Adrenal gland (tissue), 12 donors: ENCODE measurements around the gene USP50. TPM values are rescaled to one million over a fixed set of nuclear protein-coding genes. Genes with fewer than 3 reads are reported as not detected.

ENCODE experiments used
- DNase-seq, 7 donors: peaks; one replicate each; pipeline ENCODE4 v3.0.0-alpha.2; 2019 to 2020
- H3K27ac ChIP-seq, 5 donors: fragments of 200-600 bp; sonication (generic) in 4 of 5; 1 replicate in 3 of 5; 2 replicates in 2 of 5; pipeline versions ENCODE4 v1.5.1 to v1.8.0; 2016 to 2020; ENCODE audit warnings: mild to moderate bottlenecking in 1 of 5
- H3K27me3 ChIP-seq: fragments of 200-600 bp; 2 replicates; pipeline ENCODE4 v1.8.0; 2021
- H3K36me3 ChIP-seq, 2 donors: fragments of 200-600 bp; replicated peaks in 1 of 2; 1 replicate in 1 of 2; 2 replicates in 1 of 2; pipeline versions ENCODE4 v1.5.1 to v1.8.0; 2018 to 2022
- H3K4me1 ChIP-seq, 2 donors: fragments of 200-600 bp; replicated peaks in 1 of 2; 1 replicate in 1 of 2; 2 replicates in 1 of 2; pipeline versions ENCODE4 v1.5.1 to v1.8.0; 2018 to 2021
- H3K4me3 ChIP-seq, 4 donors: fragments of 200-600 bp; sonication (generic) in 3 of 4; one replicate each; pipeline ENCODE4 v1.5.1; 2016 to 2018
- H3K9me3 ChIP-seq, 3 donors: fragments of 200-600 bp; sonication (generic) in 1 of 3; replicated peaks in 1 of 3; 1 replicate in 2 of 3; 2 replicates in 1 of 3; pipeline versions ENCODE4 v1.5.1 to v1.8.0; 2016 to 2021
- CTCF ChIP-seq, 6 experiments: fragments of 450-650 bp in 4 of 6; fragments of 200-600 bp in 2 of 6; sonication (generic) in 1 of 6; IDR thresholded peaks; 1 replicate in 5 of 6; 2 replicates in 1 of 6; pipeline versions ENCODE4 v1.5.1 to v1.8.0; 2016 to 2021; ENCODE audit warnings: antibody characterized with exemption in 6 of 6, mild to moderate bottlenecking in 2 of 6, moderate library complexity in 1 of 6
- POLR2A ChIP-seq, 2 donors: fragments of 450-650 bp; IDR thresholded peaks; one replicate each; pipeline ENCODE4 v1.6.1; 2017; ENCODE audit warnings: antibody characterized with exemption in 2 of 2, mild to moderate bottlenecking in 2 of 2, moderate library complexity in 1 of 2
- WGBS, 4 donors: extraction: QIAGEN DNeasy Blood & Tissue Kit in 2 of 4; methylation state at CpG; one replicate each; pipeline versions ENCODE4 v1.1.5 to v1.1.7; 2013 to 2017; 5-methylcytosine and 5-hydroxymethylcytosine counted together
- intact Hi-C, 2 donors: fragments of 100-400 bp; cut with DNase I; formaldehyde crosslinking; loops; one replicate each; pipeline versions ENCODE4 v1.14.1 to v1.15.0; 2022 to 2023
- polyA plus RNA-seq, 3 donors: library from polyadenylated mRNA; stranded (reverse); fragments of 200-250 nt in 2 of 3; fragments of 350-450 nt in 1 of 3; fragmentation: Illumina TruSeq in 1 of 3; extraction: RNeasy Lipid Tissue Mini Kit (QIAGEN cat#74804) in 1 of 3; gene quantifications; one replicate each; pipeline ENCODE4 v1.2.3, GENCODE V29; 2013 to 2014
- total RNA-seq, 9 donors: library from RNA; depleted of rRNA in 4 of 9; stranded (reverse); fragments of >200 nt in 4 of 9; fragments of 120-200 nt in 1 of 9; fragmentation: NEBNext Ultra II Directional in 1 of 9; extraction: Animal tissue kit (Norgen Biotek cat#: 25700) in 1 of 9; gene quantifications; one replicate each; pipeline versions ENCODE4 v1.1.0 to v1.2.4, GENCODE V29; 2013 to 2023
- donor health status: healthy with polysubstance abuse.
- donor health status: Bipolar disorder and iron deficiency.
- donor health status: DM: yes; HTN: yes; CAD: no.
- donor health status: DM: no; HTN: no; CAD: no.
- donor health status: DM: no; HTN: no; CAD: no.
- donor health status: DM: yes; HTN: yes; CAD: no.

The USP50 gene
- total and polyA plus RNA-seq, 12 donors: 0.49 to 0.55 TPM; not detected in 10

- Histone ChIP-seq H3K9me3 (no peaks in the 10 kb centered on the region), H3K27me3 (no peaks in the 10 kb centered on the region), H3K27ac (no peak overlapping the region), H3K4me1 (no peaks in the 10 kb centered on the region), H3K36me3 (no peaks in the 10 kb centered on the region), H3K4me3 (no peak overlapping the region)
- TF ChIP-seq CTCF (IDR thresholded peaks at IDR 0.05) (no peak), POLR2A (IDR thresholded peaks at IDR 0.05) (no peak)
- no peak for DNase-seq
- intact Hi-C loops: no loop called here
- 65 to 72% (median 67%) methylated on average over 4 of the region's 4 CpGs for WGBS, 4 donors
Measured at GRCh38 chr15:50531766-50532165, 14.7 kb downstream of the USP50 start.

GRCh38 chr15:50531163-50531562, 15.3 kb downstream of the USP50 start:
- Histone ChIP-seq H3K4me1 (no peaks in the 10 kb centered on the region), H3K27ac (no peak overlapping the region), H3K27me3 (no peaks in the 10 kb centered on the region), H3K36me3 (no peaks in the 10 kb centered on the region), H3K4me3 (no peak overlapping the region), H3K9me3 (no peaks in the 10 kb centered on the region)
- intact Hi-C loops: no loop called here
- TF ChIP-seq POLR2A (IDR thresholded peaks at IDR 0.05) (no peak), CTCF (IDR thresholded peaks at IDR 0.05) (no peak)
- DNase-seq: no peak
- 81 to 91% (median 87%) methylated on average over 4 of the region's 4 CpGs for WGBS, 4 donors

GRCh38 chr15:50523851-50524251, 22.6 kb downstream of the USP50 start:
- Histone ChIP-seq H3K4me3 (no peak overlapping the region), H3K27me3 (no peaks in the 10 kb centered on the region), H3K27ac (no peak overlapping the region), H3K36me3 (no peaks in the 10 kb centered on the region), H3K4me1 (no peaks in the 10 kb centered on the region), H3K9me3 (no peaks in the 10 kb centered on the region)
- WGBS, 4 donors: 64 to 74% (median 68%) methylated on average over 5 of the region's 5 CpGs
- DNase-seq: no peak
- TF ChIP-seq POLR2A (IDR thresholded peaks at IDR 0.05) (no peak), CTCF (IDR thresholded peaks at IDR 0.05) (no peak)
- intact Hi-C loops: no loop called here

- no peaks in the 10 kb centered on the region for H3K4me1 ChIP-seq
- H3K9me3 ChIP-seq: no peaks in the 10 kb centered on the region
- H3K27ac ChIP-seq: no peak overlapping the region
- no peaks in the 10 kb centered on the region for H3K36me3 ChIP-seq
- WGBS, 4 donors: 65 to 82% (median 80%) methylated on average over 6 to 7 of the region's 7 CpGs
- intact Hi-C loops: no loop called here
- H3K27me3 ChIP-seq: no peaks in the 10 kb centered on the region
- TF ChIP-seq POLR2A (IDR thresholded peaks at IDR 0.05) (no peak), CTCF (IDR thresholded peaks at IDR 0.05) (no peak)
- H3K4me3 ChIP-seq: no peak overlapping the region
- no peak for DNase-seq
Measured at GRCh38 chr15:50519740-50520425, 26.6 kb downstream of the USP50 start.
